ENCODE data around the gene NHLH1. TPM values are rescaled to one million over a fixed set of nuclear protein-coding genes. Genes with fewer than 3 reads are reported as not detected.

NHLH1 gene
- total and polyA plus RNA-seq, 2 donors (not counting 1 experiment from before 2014, with no cell fraction given) = 0.27 to 0.39 TPM

- ATAC-seq (ENCODE audit: low read depth) = no peak
Measured at GRCh38 chr1:160406131-160406968, 39.5 kb downstream of the NHLH1 start.

More at GRCh38 chr1:160406131-160406968, 39.5 kb downstream of the NHLH1 start:
- TF ChIP-seq EZH2 (IDR thresholded peaks at IDR 0.05; ENCODE audit: borderline replicate concordance, insufficient read depth, low read depth, low read length, poor library complexity, severe bottlenecking) = no peak
- no peak for TF ChIP-seq CTCF (IDR thresholded peaks at IDR 0.05)
- H3K27ac ChIP-seq (ENCODE audit: low read length in 2 of 2) = no peak overlapping the region
- DNase-seq = no peak
- no peak overlapping the region for H3K4me3 Mint-ChIP-seq
- H3K4me1 Mint-ChIP-seq = peaks cover 34% of the 10 kb centered on the region
- POLR2A ChIA-PET = no interaction called here
- H3K9ac ChIP-seq (ENCODE audit: low read length) = no peak overlapping the region
- no peaks in the 10 kb centered on the region for H3K27me3 Mint-ChIP-seq
- H3K4me2 ChIP-seq (replicated peaks; ENCODE audit: low read depth, low read length, poor library complexity, severe bottlenecking) = no peak overlapping the region
- no peak overlapping the region for H3K4me3 ChIP-seq (ENCODE audit: control extremely low read depth in 1 of 5, extremely low read depth in 1 of 5, insufficient read depth in 1 of 5, low read depth in 2 of 5, low read length in 4 of 5)
- H3K9me3 ChIP-seq (ENCODE audit: control extremely low read depth in 1 of 3, control insufficient read depth in 2 of 3, insufficient read depth in 1 of 3, low read length in 2 of 3) = no peaks in the 10 kb centered on the region
- H3K4me1 ChIP-seq (ENCODE audit: control insufficient read depth in 2 of 2, insufficient read depth in 2 of 2, low read length in 2 of 2) = peaks cover 1 to 3% of the 10 kb centered on the region in 2 donors
- H3K27ac Mint-ChIP-seq = peak overlapping the region; percentile 64
- H3K79me2 ChIP-seq (ENCODE audit: control insufficient read depth, insufficient read depth, low read length) = no peaks in the 10 kb centered on the region
- H4K20me1 ChIP-seq (ENCODE audit: control insufficient read depth, insufficient read depth, low read length, poor library complexity, severe bottlenecking) = no peaks in the 10 kb centered on the region
- peaks cover 0 to 1% (median under 1%) of the 10 kb centered on the region in 4 experiments for H3K27me3 ChIP-seq (replicated peaks in 1 of 4; ENCODE audit: control extremely low read depth in 1 of 4, control insufficient read depth in 3 of 4, insufficient read depth in 4 of 4, low read length in 3 of 4)
- no peaks in the 10 kb centered on the region for H3K9me3 Mint-ChIP-seq (ENCODE audit: insufficient read depth)
- CTCF ChIA-PET = interaction anchor here (0.6 to 1.7 kb wide), 2 partner anchors 201 to 229 kb away, joined by 3 to 4 read pairs; no protein-coding TSS in a partner anchor
- no peak overlapping the region for H2AFZ ChIP-seq (ENCODE audit: insufficient read depth, low read depth, low read length, poor library complexity, severe bottlenecking)
- no peaks in the 10 kb centered on the region for H3K36me3 ChIP-seq (replicated peaks in 1 of 2; ENCODE audit: control extremely low read depth in 1 of 2, control insufficient read depth in 1 of 2, extremely low read depth in 1 of 2, insufficient read depth in 2 of 2, low read length in 1 of 2)
- intact Hi-C loops (cut with micrococcal nuclease) = no loop called here
- 84% methylated on average over 7 of the region's 15 CpGs for WGBS (ENCODE audit: insufficient coverage)

Data from B cell (primary cell).